ENCODE results near the gene SMAD4. TPM values are rescaled to one million over a fixed set of nuclear protein-coding genes. Genes with fewer than 3 reads are reported as not detected.

The SMAD4 gene
- total RNA-seq, 1 experiment from 2014 or later, result 105 TPM

GRCh38 chr18:51066273-51066672 lies 36.3 kb downstream of the SMAD4 start (continued):
- no peak for TF ChIP-seq GRHL2 (CRISPR knock-in tag; IDR thresholded peaks at IDR 0.05; ENCODE audit: insufficient replicate concordance, severe bottlenecking)
- no peak for TF ChIP-seq SMAD3 (CRISPR knock-in tag; IDR thresholded peaks at IDR 0.05; ENCODE audit: borderline replicate concordance)
- TF ChIP-seq EMX1 (CRISPR knock-in tag; IDR thresholded peaks at IDR 0.05), result no peak
- TF ChIP-seq TCF7 (CRISPR knock-in tag; IDR thresholded peaks at IDR 0.05; ENCODE audit: low read depth), result no peak
- TF ChIP-seq, protein P1, sequence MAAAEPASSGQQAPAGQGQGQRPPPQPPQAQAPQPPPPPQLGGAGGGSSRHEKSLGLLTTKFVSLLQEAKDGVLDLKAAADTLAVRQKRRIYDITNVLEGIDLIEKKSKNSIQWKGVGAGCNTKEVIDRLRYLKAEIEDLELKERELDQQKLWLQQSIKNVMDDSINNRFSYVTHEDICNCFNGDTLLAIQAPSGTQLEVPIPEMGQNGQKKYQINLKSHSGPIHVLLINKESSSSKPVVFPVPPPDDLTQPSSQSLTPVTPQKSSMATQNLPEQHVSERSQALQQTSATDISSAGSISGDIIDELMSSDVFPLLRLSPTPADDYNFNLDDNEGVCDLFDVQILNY (CRISPR knock-in tag; IDR thresholded peaks at IDR 0.05), result no peak

DNA sequence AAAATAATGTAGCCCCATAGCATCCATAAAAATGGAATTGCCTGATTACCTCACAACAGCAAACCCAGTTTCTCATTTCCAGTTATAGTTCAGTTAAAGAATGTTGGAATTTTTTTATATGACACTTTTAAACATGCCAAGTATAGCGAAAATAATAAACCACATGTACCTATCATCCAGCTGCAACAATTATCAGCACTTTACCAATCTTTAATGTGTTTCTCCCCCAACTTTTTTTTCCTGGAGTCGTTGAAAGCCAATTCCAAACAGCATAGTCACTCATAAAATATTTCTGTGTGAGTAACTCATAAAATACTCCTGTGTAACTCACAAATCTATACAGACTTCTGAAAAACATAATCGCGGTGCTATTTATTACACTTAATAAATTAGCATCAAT lies 38.1 kb downstream of the SMAD4 start:
- POLR2A ChIA-PET, result no interaction called here
- Mint-ChIP-seq H3K4me1 (no peaks in the 10 kb centered on the region), H3K36me3 (peaks cover 63% of the 10 kb centered on the region), H3K27ac (no peak overlapping the region), H3K9me3 (no peaks in the 10 kb centered on the region), H3K27me3 (ENCODE audit: low read depth) (no peaks in the 10 kb centered on the region), H3K4me3 (no peak overlapping the region)
- CTCF ChIA-PET, result no interaction called here
- TF ChIP-seq HMGXB4 (CRISPR knock-in tag; IDR thresholded peaks at IDR 0.05) (no peak), AR (CRISPR knock-in tag; IDR thresholded peaks at IDR 0.05) (no peak), CREM (CRISPR knock-in tag; IDR thresholded peaks at IDR 0.05) (no peak), ESRRA (CRISPR knock-in tag; IDR thresholded peaks at IDR 0.05; ENCODE audit: borderline replicate concordance) (no peak), KAT7 (CRISPR knock-in tag; IDR thresholded peaks at IDR 0.05; ENCODE audit: borderline replicate concordance) (no peak), ZNF512 (CRISPR knock-in tag; IDR thresholded peaks at IDR 0.05; ENCODE audit: borderline replicate concordance) (no peak), ZNF671 (CRISPR knock-in tag; IDR thresholded peaks at IDR 0.05) (no peak), MYBL2 (CRISPR knock-in tag; IDR thresholded peaks at IDR 0.05) (no peak), SOX15 (CRISPR knock-in tag; IDR thresholded peaks at IDR 0.05) (no peak), CTCF (IDR thresholded peaks at IDR 0.05) (no peak), ZBTB21 (CRISPR knock-in tag; IDR thresholded peaks at IDR 0.05; ENCODE audit: borderline replicate concordance) (no peak), SMAD3 (CRISPR knock-in tag; IDR thresholded peaks at IDR 0.05; ENCODE audit: borderline replicate concordance) (no peak), ZNF138 (CRISPR knock-in tag; conservative IDR thresholded peaks at IDR 0.05) (no peak)
- TF ChIP-seq, protein P1 (CRISPR knock-in tag; IDR thresholded peaks at IDR 0.05), result no peak
- ATAC-seq (no peak), DNase-seq (ENCODE audit: low spot score) (no peak)

Measured in WTC11 (cell line).